H9 (cell line): Measurements from ENCODE around the gene PRR5L. TPM values are rescaled to one million over a fixed set of nuclear protein-coding genes. Genes with fewer than 3 reads are reported as not detected.

Experiments
- DNase-seq: peaks from one replicate; pipeline ENCODE4 v3.0.0-alpha.2; 2017
- H2AFZ ChIP-seq: one replicate; pipeline ENCODE4 v1.6.1; 2013; ENCODE audit warnings: mild to moderate bottlenecking, low read length, control low read depth, moderate library complexity
- H2AK5ac ChIP-seq: 2 replicates; pipeline ENCODE4 v1.6.1; 2013; ENCODE audit warnings: low read length, control low read depth, mixed read lengths; ENCODE audit not compliant: insufficient read length
- H2BK120ac ChIP-seq: one replicate; pipeline ENCODE4 v1.6.1; 2013; ENCODE audit warnings: low read depth, mild to moderate bottlenecking, low read length, control low read depth, inconsistent platforms; ENCODE audit not compliant: poor library complexity, severe bottlenecking
- H2BK12ac ChIP-seq: 2 replicates; pipeline ENCODE4 v1.6.1; 2013; ENCODE audit warnings: low read length, control low read depth, mixed read lengths, low read depth; ENCODE audit not compliant: insufficient read length
- H2BK15ac ChIP-seq: 2 replicates; pipeline ENCODE4 v1.6.1; 2013; ENCODE audit warnings: low read depth, low read length, control low read depth
- H2BK20ac ChIP-seq: one replicate; pipeline ENCODE4 v1.6.1; 2013; ENCODE audit warnings: low read depth, mild to moderate bottlenecking, low read length, control low read depth, inconsistent platforms; ENCODE audit not compliant: poor library complexity, severe bottlenecking
- H2BK5ac ChIP-seq: 2 replicates; pipeline ENCODE4 v1.6.1; 2013; ENCODE audit warnings: low read length, control low read depth, mixed read lengths; ENCODE audit not compliant: insufficient read length
- H3K14ac ChIP-seq: 2 replicates; pipeline ENCODE4 v1.6.1; 2013; ENCODE audit warnings: low read length, control low read depth; ENCODE audit not compliant: insufficient read depth
- H3K18ac ChIP-seq: 2 replicates; pipeline ENCODE4 v1.6.1; 2013; ENCODE audit warnings: low read depth, mild to moderate bottlenecking, mixed read lengths, low read length, control low read depth; ENCODE audit not compliant: insufficient read length
- H3K23ac ChIP-seq: 2 replicates; pipeline ENCODE4 v1.6.1; 2013; ENCODE audit warnings: low read length, control low read depth, mixed read lengths, low read depth; ENCODE audit not compliant: insufficient read length
- H3K23me2 ChIP-seq: 2 replicates; pipeline ENCODE4 v1.6.1; 2013; ENCODE audit warnings: low read depth, mild to moderate bottlenecking, mixed read lengths, low read length, control low read depth; ENCODE audit not compliant: insufficient read length, poor library complexity, severe bottlenecking
- H3K27ac ChIP-seq: 2 replicates; pipeline ENCODE4 v1.5.1; 2013; ENCODE audit warnings: low read length, control low read depth, mixed read lengths, low read depth; ENCODE audit not compliant: insufficient read length
- H3K27me3 ChIP-seq: 2 replicates; pipeline ENCODE4 v1.6.1; 2013; ENCODE audit warnings: low read length, control low read depth, inconsistent platforms; ENCODE audit not compliant: insufficient read depth
- H3K4ac ChIP-seq: 2 replicates; pipeline ENCODE4 v1.6.1; 2013; ENCODE audit warnings: low read depth, mild to moderate bottlenecking, control low read depth, inconsistent platforms, low read length, moderate library complexity
- H3K4me1 ChIP-seq: 2 replicates; pipeline ENCODE4 v1.6.1; 2013; ENCODE audit warnings: low read length, control low read depth, inconsistent platforms; ENCODE audit not compliant: insufficient read depth
- H3K4me2 ChIP-seq: 2 replicates; pipeline ENCODE4 v1.6.1; 2013; ENCODE audit warnings: low read length, control low read depth, mixed read lengths; ENCODE audit not compliant: insufficient read length, insufficient read depth
- H3K56ac ChIP-seq: 2 replicates; pipeline ENCODE4 v1.6.1; 2013; ENCODE audit warnings: low read depth, mild to moderate bottlenecking, mixed read lengths, low read length, control low read depth; ENCODE audit not compliant: insufficient read length
- H3K79me1 ChIP-seq: 2 replicates; pipeline ENCODE4 v1.6.1; 2013; ENCODE audit warnings: low read depth, mild to moderate bottlenecking, moderate library complexity, low read length, control low read depth, inconsistent platforms; ENCODE audit not compliant: insufficient read depth, poor library complexity, severe bottlenecking
- H3K79me2 ChIP-seq: 2 replicates; pipeline ENCODE4 v1.6.1; 2013; ENCODE audit warnings: low read length, control low read depth, inconsistent platforms; ENCODE audit not compliant: insufficient read depth
- H3K9ac ChIP-seq: 2 replicates; pipeline ENCODE4 v1.6.1; 2013; ENCODE audit warnings: low read length, control low read depth, mixed read lengths; ENCODE audit not compliant: insufficient read length; ENCODE audit errors: extremely low read depth
- H3K9me3 ChIP-seq: one replicate; pipeline ENCODE4 v1.6.1; 2013; ENCODE audit warnings: low read depth, low read length, inconsistent platforms; ENCODE audit not compliant: control insufficient read depth
- H3T11ph ChIP-seq: one replicate; pipeline ENCODE4 v1.6.1; 2013; ENCODE audit warnings: mild to moderate bottlenecking, low read length, control low read depth, inconsistent platforms
- H4K20me1 ChIP-seq: one replicate; pipeline ENCODE4 v1.6.1; 2013; ENCODE audit not compliant: control insufficient read depth, insufficient read length, insufficient read depth
- H4K5ac ChIP-seq: 2 replicates; pipeline ENCODE4 v1.6.1; 2013; ENCODE audit warnings: low read depth, mild to moderate bottlenecking, mixed read lengths, low read length, control low read depth; ENCODE audit not compliant: insufficient read length
- H4K8ac ChIP-seq: replicated peaks from 2 replicates; pipeline ENCODE4 v1.6.1; 2013; ENCODE audit warnings: low read length, control low read depth, mixed read lengths, low read depth; ENCODE audit not compliant: insufficient read length
- H4K91ac ChIP-seq: 2 replicates; pipeline ENCODE4 v1.6.1; 2013; ENCODE audit warnings: low read depth, mild to moderate bottlenecking, moderate library complexity, mixed read lengths, low read length, control low read depth; ENCODE audit not compliant: insufficient read length
- H3K27ac Mint-ChIP-seq, 3 experiments: 2 replicates in 2 of 3; 3 replicates in 1 of 3; pipeline ENCODE4 v1.8.0; 2020 to 2021; ENCODE audit warnings: mixed read lengths in 3 of 3, mild to moderate bottlenecking in 1 of 3, moderate library complexity in 1 of 3
- H3K27me3 Mint-ChIP-seq: 2 replicates; pipeline ENCODE4 v1.8.0; 2021; ENCODE audit warnings: low read depth, mild to moderate bottlenecking, moderate library complexity, mixed read lengths
- H3K36me3 Mint-ChIP-seq, 3 experiments: 2 replicates in 2 of 3; 3 replicates in 1 of 3; pipeline ENCODE4 v1.8.0; 2020 to 2021; ENCODE audit warnings: low read depth in 3 of 3, mixed read lengths in 3 of 3; ENCODE audit not compliant: insufficient read depth in 1 of 3
- H3K4me1 Mint-ChIP-seq, 2 experiments: 2 replicates each; pipeline ENCODE4 v1.8.0; 2020; ENCODE audit warnings: mixed read lengths in 2 of 2
- H3K4me3 Mint-ChIP-seq, 2 experiments: 2 replicates in 1 of 2; 3 replicates in 1 of 2; pipeline ENCODE4 v1.8.0; 2020 to 2021; ENCODE audit warnings: mild to moderate bottlenecking in 2 of 2, mixed read lengths in 2 of 2, moderate library complexity in 1 of 2
- H3K9me3 Mint-ChIP-seq, 2 experiments: 2 replicates in 1 of 2; 3 replicates in 1 of 2; pipeline ENCODE4 v1.8.0; 2020; ENCODE audit warnings: mild to moderate bottlenecking in 2 of 2, mixed read lengths in 2 of 2, moderate library complexity in 1 of 2
- WGBS: extraction: QIAGEN DNeasy Blood & Tissue Kit; methylation state at CpG from one replicate; pipeline ENCODE4 v1.1.7; 2013; ENCODE audit warnings: missing lambda C conversion rate, low lambda C conversion rate, mixed read lengths; ENCODE audit not compliant: insufficient read length; ENCODE audit errors: extremely low coverage; 5-methylcytosine and 5-hydroxymethylcytosine counted together
- total RNA-seq: library from RNA; stranded (reverse); gene quantifications from 2 replicates; pipeline ENCODE4 v1.2.1, GENCODE V29; 2021
- TF ChIP-seq, protein P1 (sequence below): fragments of 200-600 bp; sonication (generic); conservative IDR thresholded peaks from 3 replicates; pipeline ENCODE4 v1.8.0; 2021; ENCODE audit warnings: antibody characterized with exemption, mild to moderate bottlenecking

Gene PRR5L
- total RNA-seq, 1 experiment from 2014 or later: 5.6 TPM

DNA sequence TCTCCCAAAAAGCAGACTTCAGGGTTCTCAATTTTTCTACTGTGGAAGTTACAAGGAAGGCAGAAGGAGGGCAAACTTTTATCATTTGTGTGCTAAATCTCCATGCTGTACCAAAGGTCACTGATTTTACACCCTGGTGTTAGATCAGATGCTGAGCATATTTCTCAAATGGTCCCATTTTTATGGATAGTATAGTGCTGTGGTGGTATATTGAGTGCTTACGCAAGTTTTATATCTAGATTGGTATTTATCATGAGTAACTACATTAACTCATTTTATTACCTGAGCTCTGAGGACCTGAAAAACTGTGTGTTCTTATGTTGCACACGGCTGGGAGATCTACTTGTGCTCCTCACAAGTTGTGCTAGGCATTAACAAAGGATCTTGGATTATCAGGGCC, 75.1 kb downstream of the PRR5L start:
- peaks cover 50% of the 10 kb centered on the region for H3K27me3 Mint-ChIP-seq
- Histone ChIP-seq H3K79me2 (no peaks in the 10 kb centered on the region), H3K23ac (no peak overlapping the region), H2BK120ac (no peak overlapping the region), H3K23me2 (peaks cover 5% of the 10 kb centered on the region), H3K27ac (no peak overlapping the region), H2BK12ac (no peak overlapping the region), H3K9me3 (no peaks in the 10 kb centered on the region), H2AK5ac (no peak overlapping the region), H3K4ac (no peak overlapping the region), H3K9ac (no peak overlapping the region), H3K27me3 (no peaks in the 10 kb centered on the region), H2BK15ac (no peak overlapping the region), H2BK5ac (no peak overlapping the region), H3K4me1 (no peaks in the 10 kb centered on the region), H3K56ac (no peak overlapping the region), H3K79me1 (no peaks in the 10 kb centered on the region), H2BK20ac (no peak overlapping the region), H2AFZ (no peak overlapping the region), H4K20me1 (no peaks in the 10 kb centered on the region), H3K4me2 (no peak overlapping the region), H3K14ac (no peak overlapping the region), H3T11ph (no peak overlapping the region), H4K5ac (no peak overlapping the region), H4K8ac (no peak overlapping the region), H4K91ac (no peak overlapping the region), H3K18ac (no peak overlapping the region)
- H3K9me3 Mint-ChIP-seq: no peaks in the 10 kb centered on the region
- TF ChIP-seq, protein P1, sequence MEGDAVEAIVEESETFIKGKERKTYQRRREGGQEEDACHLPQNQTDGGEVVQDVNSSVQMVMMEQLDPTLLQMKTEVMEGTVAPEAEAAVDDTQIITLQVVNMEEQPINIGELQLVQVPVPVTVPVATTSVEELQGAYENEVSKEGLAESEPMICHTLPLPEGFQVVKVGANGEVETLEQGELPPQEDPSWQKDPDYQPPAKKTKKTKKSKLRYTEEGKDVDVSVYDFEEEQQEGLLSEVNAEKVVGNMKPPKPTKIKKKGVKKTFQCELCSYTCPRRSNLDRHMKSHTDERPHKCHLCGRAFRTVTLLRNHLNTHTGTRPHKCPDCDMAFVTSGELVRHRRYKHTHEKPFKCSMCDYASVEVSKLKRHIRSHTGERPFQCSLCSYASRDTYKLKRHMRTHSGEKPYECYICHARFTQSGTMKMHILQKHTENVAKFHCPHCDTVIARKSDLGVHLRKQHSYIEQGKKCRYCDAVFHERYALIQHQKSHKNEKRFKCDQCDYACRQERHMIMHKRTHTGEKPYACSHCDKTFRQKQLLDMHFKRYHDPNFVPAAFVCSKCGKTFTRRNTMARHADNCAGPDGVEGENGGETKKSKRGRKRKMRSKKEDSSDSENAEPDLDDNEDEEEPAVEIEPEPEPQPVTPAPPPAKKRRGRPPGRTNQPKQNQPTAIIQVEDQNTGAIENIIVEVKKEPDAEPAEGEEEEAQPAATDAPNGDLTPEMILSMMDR: no peak
- H3K36me3 Mint-ChIP-seq: no peaks in the 10 kb centered on the region
- no peak for DNase-seq
- H3K4me1 Mint-ChIP-seq: peaks cover 5 to 9% of the 10 kb centered on the region in 2 experiments; a peak in 2 of 4 replicates
- no peak overlapping the region for H3K4me3 Mint-ChIP-seq
- WGBS: no CpG with 5 or more reads among the region's 2 CpGs
- H3K27ac Mint-ChIP-seq: no peak overlapping the region
